GM06990 (cell line): ENCODE results near the gene GBA2.

ENCODE experiments used
- DNase-seq: peaks from one replicate; pipeline ENCODE4 v3.0.0-alpha.2; 2011; ENCODE audit not compliant: insufficient read length; ENCODE audit errors: extremely low read depth
- H3K27me3 ChIP-seq: replicated peaks from 2 replicates; pipeline ENCODE4 v1.6.0; 2011; ENCODE audit warnings: low read length; ENCODE audit not compliant: control insufficient read depth, insufficient read depth
- H3K36me3 ChIP-seq: 2 replicates; pipeline ENCODE4 v1.5.1; 2011; ENCODE audit warnings: low read length; ENCODE audit not compliant: control insufficient read depth, insufficient read depth
- H3K4me3 ChIP-seq: replicated peaks from 2 replicates; pipeline ENCODE4 v1.5.1; 2011; ENCODE audit warnings: low read depth, mild to moderate bottlenecking, control low read depth, low read length
- CTCF ChIP-seq: IDR thresholded peaks from 2 replicates; pipeline ENCODE4 v1.5.1; 2011; ENCODE audit warnings: low read length, control low read depth, mild to moderate bottlenecking, inconsistent platforms; ENCODE audit not compliant: insufficient read depth, poor library complexity, severe bottlenecking

The GBA2 gene

DNA sequence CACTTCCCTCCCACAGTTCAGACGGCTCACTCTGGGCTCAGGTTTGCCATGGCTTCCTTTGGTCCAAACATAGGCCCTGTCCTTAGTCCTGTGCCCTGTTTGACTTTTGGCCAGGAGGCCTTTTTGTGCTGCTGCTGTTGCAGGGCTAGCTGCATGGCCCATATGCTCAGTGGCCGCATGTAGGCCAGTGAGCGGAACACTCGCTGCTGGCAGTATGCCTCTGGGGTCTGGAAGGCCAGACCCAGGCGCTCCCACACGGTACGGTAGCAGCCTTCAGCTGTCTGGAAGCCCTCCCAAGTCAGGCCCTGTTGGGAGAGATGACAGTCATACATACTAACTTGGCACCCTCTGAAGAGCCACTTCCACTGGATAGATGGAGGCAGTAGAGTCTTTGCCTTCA, 11.9 kb downstream of the GBA2 start:
- Histone ChIP-seq H3K4me3 (no peak overlapping the region), H3K27me3 (no peaks in the 10 kb centered on the region), H3K36me3 (peaks cover 39% of the 10 kb centered on the region)
- no peak for TF ChIP-seq CTCF
- DNase-seq = no peak

- Histone ChIP-seq H3K27me3 (no peaks in the 10 kb centered on the region), H3K4me3 (no peak overlapping the region), H3K36me3 (peaks cover 35% of the 10 kb centered on the region)
- TF ChIP-seq CTCF = peak; percentile 96
- DNase-seq = peak; percentile 50
Observed at GRCh38 chr9:35736201-35736633, 12.8 kb downstream of the GBA2 start.

GRCh38 chr9:35734096-35734495, 14.9 kb downstream of the GBA2 start:
- no peak for TF ChIP-seq CTCF
- no peak for DNase-seq
- Histone ChIP-seq H3K36me3 (peaks cover 19% of the 10 kb centered on the region), H3K27me3 (no peaks in the 10 kb centered on the region), H3K4me3 (no peak overlapping the region)

DNA sequence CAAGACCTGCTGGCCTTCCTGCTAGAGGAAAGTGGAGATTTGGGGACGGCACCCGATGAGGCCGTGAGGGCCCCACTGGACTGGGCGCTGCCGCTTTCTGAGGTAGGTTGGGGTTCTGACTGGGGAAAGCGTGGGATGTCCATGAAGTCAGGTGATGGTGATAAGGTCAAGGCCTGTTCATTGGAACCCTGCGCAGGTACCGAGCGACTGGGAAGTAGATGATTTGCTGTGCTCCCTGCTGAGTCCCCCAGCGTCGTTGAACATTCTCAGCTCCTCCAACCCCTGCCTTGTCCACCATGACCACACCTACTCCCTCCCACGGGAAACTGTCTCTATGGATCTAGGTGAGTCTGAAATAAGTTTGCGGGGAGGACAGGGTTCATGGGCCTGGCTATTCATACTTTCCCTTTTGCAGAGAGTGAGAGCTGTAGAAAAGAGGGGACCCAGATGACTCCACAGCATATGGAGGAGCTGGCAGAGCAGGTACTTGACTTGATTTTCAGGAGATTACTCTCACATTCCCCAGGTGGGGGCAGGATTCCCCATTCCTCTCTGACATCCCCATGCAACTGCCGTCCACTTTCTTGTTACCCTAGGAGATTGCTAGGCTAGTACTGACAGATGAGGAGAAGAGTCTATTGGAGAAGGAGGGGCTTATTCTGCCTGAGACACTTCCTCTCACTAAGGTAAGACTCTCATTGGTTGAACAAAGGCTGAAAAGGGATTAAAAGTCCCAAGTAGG, 16.1 kb downstream of the GBA2 start:
- no peak for DNase-seq
- Histone ChIP-seq H3K4me3 (peak overlapping the region; percentile 92), H3K27me3 (no peaks in the 10 kb centered on the region), H3K36me3 (peaks cover 15% of the 10 kb centered on the region)
- peak; percentile 15 for TF ChIP-seq CTCF

DNA sequence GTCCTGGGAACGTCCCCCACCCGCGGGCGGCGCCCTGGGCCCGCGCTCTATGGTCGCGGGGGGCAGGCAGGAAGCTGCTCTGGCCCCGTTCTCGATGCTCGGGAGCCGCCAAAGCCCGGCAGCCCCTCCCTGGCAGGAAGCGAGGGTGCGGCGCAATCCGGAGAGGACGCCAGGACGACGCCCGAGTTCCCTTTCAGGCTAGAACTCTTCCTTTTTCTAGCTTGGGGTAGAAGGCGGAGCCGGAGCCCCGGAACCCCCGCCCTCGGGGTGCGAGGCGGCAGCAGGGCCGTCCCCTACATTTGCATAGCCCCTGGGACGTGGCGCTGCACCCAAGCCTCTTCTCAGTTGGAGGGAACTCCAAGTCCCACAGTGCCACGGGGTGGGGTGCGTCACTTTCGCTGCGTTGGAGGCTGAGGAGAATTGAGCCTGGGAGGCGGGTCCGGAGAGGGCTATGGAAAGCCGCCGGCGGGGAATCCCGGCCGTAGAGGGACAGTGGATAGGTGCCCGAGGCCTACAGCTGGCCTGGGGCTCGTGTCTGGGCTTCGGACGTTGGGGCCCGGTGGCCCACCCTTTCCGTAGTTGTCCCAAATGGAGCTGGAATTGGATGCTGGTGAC, 16.7 kb downstream of the GBA2 start, which contains the start of the genes CREB3 and TLN1:
Gene CREB3, plus strand, starts transcription at position 482 of the 615 bp plus-strand sequence. Its CDS starts 107 bp downstream, at position 589.
Gene TLN1, minus strand, starts transcription at position 11 of the 615 bp plus-strand sequence. CDS start 6,501 bp downstream, outside the sequence.
- no peaks in the 10 kb centered on the region for H3K27me3 ChIP-seq
- peak within 1 kb of the TSS; percentile 92 for H3K4me3 ChIP-seq
- peak; percentile 37 for TF ChIP-seq CTCF
- peaks cover 12% of the 10 kb centered on the region for H3K36me3 ChIP-seq
- peak; percentile 99 for DNase-seq
